ENCODE results near the gene TRAF3. TPM values are rescaled to one million over a fixed set of nuclear protein-coding genes. Genes with fewer than 3 reads are reported as not detected.

The TRAF3 gene
- total and polyA plus RNA-seq, 4 donors: 19.8 to 46.3 (median 41.9) TPM

GRCh38 chr14:102937331-102938175 lies 160.3 kb downstream of the TRAF3 start:
- Histone ChIP-seq H3K36me3 (ENCODE audit: control insufficient read depth, insufficient read depth, low read length) (peaks cover 74% of the 10 kb centered on the region), H3K4me3 (ENCODE audit: low read depth, low read length) (no peak overlapping the region), H3K4me1 (ENCODE audit: control insufficient read depth, insufficient read depth, low read length) (no peaks in the 10 kb centered on the region), H3K9me3 (ENCODE audit: control insufficient read depth, insufficient read depth, low read length) (no peaks in the 10 kb centered on the region), H3K27me3 (ENCODE audit: control insufficient read depth, insufficient read depth, low read length) (no peaks in the 10 kb centered on the region), H3K27ac (ENCODE audit: low read depth, low read length) (no peak overlapping the region)
- WGBS (ENCODE audit: insufficient coverage): 89% methylated on average over 16 of the region's 22 CpGs
- no peak for DNase-seq (ENCODE audit: low read depth in 4 of 6, low spot score in 6 of 6)

DNA sequence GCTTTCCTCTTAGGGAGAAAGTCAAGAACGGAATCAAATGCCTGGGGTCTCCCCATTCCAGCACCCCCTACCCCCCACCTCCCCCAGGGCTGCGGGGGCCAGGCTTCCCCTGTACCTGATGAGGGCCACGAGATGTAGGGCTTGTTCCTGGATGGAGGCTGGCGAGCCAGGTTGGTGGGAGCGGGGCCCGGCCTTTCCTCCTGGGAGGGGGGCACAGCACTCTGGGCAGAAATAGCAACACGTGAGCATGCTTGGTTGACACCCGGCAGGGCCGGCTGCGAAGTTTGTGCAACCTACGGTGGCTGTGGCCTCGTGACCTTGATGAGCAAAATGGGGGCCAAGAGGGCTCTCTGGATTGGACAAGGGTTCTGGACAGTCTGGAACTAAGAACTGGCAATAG lies 160.9 kb downstream of the TRAF3 start:
- no peaks in the 10 kb centered on the region for H3K27me3 ChIP-seq (ENCODE audit: control insufficient read depth, insufficient read depth, low read length)
- no peak overlapping the region for H3K27ac ChIP-seq (ENCODE audit: low read depth, low read length)
- no peak for DNase-seq (ENCODE audit: low read depth in 4 of 6, low spot score in 6 of 6)
- no peak overlapping the region for H3K4me3 ChIP-seq (ENCODE audit: low read depth, low read length)
- H3K9me3 ChIP-seq (ENCODE audit: control insufficient read depth, insufficient read depth, low read length): no peaks in the 10 kb centered on the region
- peaks cover 75% of the 10 kb centered on the region for H3K36me3 ChIP-seq (ENCODE audit: control insufficient read depth, insufficient read depth, low read length)
- WGBS (ENCODE audit: insufficient coverage): 96% methylated on average over 11 of the region's 12 CpGs
- H3K4me1 ChIP-seq (ENCODE audit: control insufficient read depth, insufficient read depth, low read length): no peaks in the 10 kb centered on the region

DNA sequence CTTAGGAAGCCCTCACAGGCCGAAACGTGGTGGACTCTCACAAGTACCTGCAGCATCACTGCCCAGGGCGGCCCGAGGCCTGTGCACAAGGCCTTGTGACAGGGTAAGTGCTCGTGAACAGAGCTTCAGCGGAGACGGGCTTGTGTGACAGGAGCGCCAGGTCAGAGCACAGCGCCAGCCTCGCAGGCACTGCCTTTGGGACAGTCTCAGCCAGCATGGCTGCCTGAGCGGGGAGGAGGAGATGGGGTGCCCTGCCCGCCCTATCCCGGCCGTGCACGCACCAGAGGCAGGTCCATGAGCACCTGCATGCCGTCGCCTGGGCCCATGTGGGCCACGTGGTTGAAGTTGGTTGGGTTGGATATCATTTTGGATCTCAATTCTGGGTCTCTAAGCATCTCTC lies 162.1 kb downstream of the TRAF3 start:
- Histone ChIP-seq H3K9me3 (ENCODE audit: control insufficient read depth, insufficient read depth, low read length) (no peaks in the 10 kb centered on the region), H3K27ac (ENCODE audit: low read depth, low read length) (no peak overlapping the region), H3K36me3 (ENCODE audit: control insufficient read depth, insufficient read depth, low read length) (peaks cover 76% of the 10 kb centered on the region), H3K4me3 (ENCODE audit: low read depth, low read length) (no peak overlapping the region), H3K27me3 (ENCODE audit: control insufficient read depth, insufficient read depth, low read length) (no peaks in the 10 kb centered on the region), H3K4me1 (ENCODE audit: control insufficient read depth, insufficient read depth, low read length) (no peaks in the 10 kb centered on the region)
- DNase-seq (ENCODE audit: low read depth in 4 of 6, low spot score in 6 of 6): no peak
- 93% methylated on average over 17 of the region's 18 CpGs for WGBS (ENCODE audit: insufficient coverage)

DNA sequence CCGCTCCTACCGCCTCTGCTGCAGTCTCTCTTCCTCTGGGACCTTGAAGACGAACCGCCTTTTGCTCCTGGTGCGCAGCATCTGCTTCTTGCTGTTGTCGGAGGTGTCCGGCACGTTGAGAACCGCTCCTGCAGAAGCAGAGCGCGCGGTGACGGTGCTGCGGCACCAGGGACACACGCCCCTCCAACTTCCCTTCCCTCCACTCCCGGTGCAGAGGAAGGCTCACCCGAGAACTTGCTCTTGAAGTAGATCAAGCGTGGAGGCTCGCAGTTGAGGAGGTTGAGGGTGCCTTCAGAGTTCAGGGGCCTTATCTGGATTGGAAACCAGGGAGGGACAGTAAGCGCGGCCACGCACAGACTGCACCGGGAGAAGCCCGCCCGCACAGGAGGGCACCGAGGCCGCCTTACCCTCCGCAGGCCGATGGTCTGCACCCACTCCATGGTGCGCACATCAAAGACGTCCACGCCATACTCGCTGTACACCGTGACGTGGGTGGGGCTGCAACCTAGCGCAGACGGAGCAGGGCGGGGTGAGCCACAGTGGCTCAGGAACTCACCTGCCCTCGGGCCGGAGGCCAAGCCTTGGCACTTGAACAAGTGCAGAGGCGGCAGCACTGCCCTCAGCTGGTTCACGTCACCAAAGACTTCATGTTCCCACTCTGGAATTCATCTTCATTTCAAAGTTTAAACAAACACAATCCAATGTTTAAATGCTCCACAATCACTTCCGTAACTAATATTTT lies 162.7 kb downstream of the TRAF3 start:
- no peak for DNase-seq (ENCODE audit: low read depth in 4 of 6, low spot score in 6 of 6)
- H3K4me3 ChIP-seq (ENCODE audit: low read depth, low read length): no peak overlapping the region
- H3K4me1 ChIP-seq (ENCODE audit: control insufficient read depth, insufficient read depth, low read length): no peaks in the 10 kb centered on the region
- no peaks in the 10 kb centered on the region for H3K27me3 ChIP-seq (ENCODE audit: control insufficient read depth, insufficient read depth, low read length)
- H3K36me3 ChIP-seq (ENCODE audit: control insufficient read depth, insufficient read depth, low read length): peaks cover 82% of the 10 kb centered on the region
- WGBS (ENCODE audit: insufficient coverage): 97% methylated on average over 34 of the region's 43 CpGs
- no peak overlapping the region for H3K27ac ChIP-seq (ENCODE audit: low read depth, low read length)
- no peaks in the 10 kb centered on the region for H3K9me3 ChIP-seq (ENCODE audit: control insufficient read depth, insufficient read depth, low read length)

- H3K4me1 ChIP-seq (ENCODE audit: control insufficient read depth, insufficient read depth, low read length): no peaks in the 10 kb centered on the region
- DNase-seq (ENCODE audit: low read depth in 4 of 6, low spot score in 6 of 6): no peak
- H3K4me3 ChIP-seq (ENCODE audit: low read depth, low read length): no peak overlapping the region
- no peaks in the 10 kb centered on the region for H3K9me3 ChIP-seq (ENCODE audit: control insufficient read depth, insufficient read depth, low read length)
- H3K27me3 ChIP-seq (ENCODE audit: control insufficient read depth, insufficient read depth, low read length): no peaks in the 10 kb centered on the region
- WGBS (ENCODE audit: insufficient coverage): 86% methylated on average over 19 of the region's 19 CpGs
- H3K36me3 ChIP-seq (ENCODE audit: control insufficient read depth, insufficient read depth, low read length): peaks cover 88% of the 10 kb centered on the region
- H3K27ac ChIP-seq (ENCODE audit: low read depth, low read length): no peak overlapping the region
Observed at GRCh38 chr14:102940729-102941362, 163.6 kb downstream of the TRAF3 start.

GRCh38 chr14:102941419-102942011 lies 164.3 kb downstream of the TRAF3 start:
- H3K4me1 ChIP-seq (ENCODE audit: control insufficient read depth, insufficient read depth, low read length): no peaks in the 10 kb centered on the region
- no peak for DNase-seq (ENCODE audit: low read depth in 4 of 6, low spot score in 6 of 6)
- 95% methylated on average over 5 of the region's 10 CpGs for WGBS (ENCODE audit: insufficient coverage)
- H3K27ac ChIP-seq (ENCODE audit: low read depth, low read length): no peak overlapping the region
- H3K4me3 ChIP-seq (ENCODE audit: low read depth, low read length): no peak overlapping the region
- no peaks in the 10 kb centered on the region for H3K9me3 ChIP-seq (ENCODE audit: control insufficient read depth, insufficient read depth, low read length)
- peaks cover 95% of the 10 kb centered on the region for H3K36me3 ChIP-seq (ENCODE audit: control insufficient read depth, insufficient read depth, low read length)
- no peaks in the 10 kb centered on the region for H3K27me3 ChIP-seq (ENCODE audit: control insufficient read depth, insufficient read depth, low read length)

DNA sequence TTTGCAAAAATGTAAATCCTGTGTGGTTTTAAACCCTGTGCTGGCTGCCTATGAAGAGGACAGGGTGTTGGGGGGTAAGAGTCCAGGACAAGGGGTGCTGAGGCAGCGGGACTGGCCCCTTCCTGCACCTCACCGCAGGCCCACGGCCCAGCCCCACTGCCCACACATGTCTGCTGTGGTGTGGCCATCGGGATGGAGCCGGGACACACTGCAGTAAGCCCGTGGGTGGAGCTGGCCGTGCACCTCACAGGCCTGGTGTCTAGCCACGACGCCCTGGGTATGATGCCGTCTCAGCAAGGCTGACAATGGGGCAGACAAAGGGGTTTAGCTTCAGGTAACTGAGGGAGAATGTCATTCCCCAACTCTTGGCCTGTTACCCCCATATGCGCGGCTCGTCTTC lies 164.8 kb downstream of the TRAF3 start:
- Histone ChIP-seq H3K9me3 (ENCODE audit: control insufficient read depth, insufficient read depth, low read length) (no peaks in the 10 kb centered on the region), H3K27me3 (ENCODE audit: control insufficient read depth, insufficient read depth, low read length) (no peaks in the 10 kb centered on the region), H3K4me3 (ENCODE audit: low read depth, low read length) (no peak overlapping the region), H3K36me3 (ENCODE audit: control insufficient read depth, insufficient read depth, low read length) (peaks cover 98% of the 10 kb centered on the region), H3K27ac (ENCODE audit: low read depth, low read length) (no peak overlapping the region), H3K4me1 (ENCODE audit: control insufficient read depth, insufficient read depth, low read length) (no peaks in the 10 kb centered on the region)
- 94% methylated on average over 10 of the region's 13 CpGs for WGBS (ENCODE audit: insufficient coverage)
- DNase-seq (ENCODE audit: low read depth in 4 of 6, low spot score in 6 of 6): no peak

DNA sequence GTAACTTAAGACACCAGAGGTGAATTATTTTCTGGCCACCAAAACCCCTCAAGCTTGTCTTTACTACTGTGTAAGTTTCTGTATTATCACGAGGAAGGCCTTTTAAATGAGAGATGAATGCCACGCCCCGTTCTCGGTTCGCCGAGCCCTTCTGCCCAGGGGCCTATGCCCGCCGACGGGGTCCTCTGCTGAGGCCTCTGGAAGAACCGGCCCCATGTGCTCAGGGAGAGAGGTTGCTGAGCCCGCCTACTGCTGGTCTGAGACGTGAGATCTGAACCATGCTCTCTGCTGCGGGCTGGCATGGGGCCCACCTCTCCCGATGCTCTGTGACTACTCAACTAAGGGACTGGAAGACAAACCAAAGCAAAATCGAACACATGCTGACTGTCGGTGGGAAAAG lies 166.2 kb downstream of the TRAF3 start:
- Histone ChIP-seq H3K27me3 (ENCODE audit: control insufficient read depth, insufficient read depth, low read length) (no peaks in the 10 kb centered on the region), H3K4me3 (ENCODE audit: low read depth, low read length) (no peak overlapping the region), H3K4me1 (ENCODE audit: control insufficient read depth, insufficient read depth, low read length) (no peaks in the 10 kb centered on the region), H3K27ac (ENCODE audit: low read depth, low read length) (no peak overlapping the region), H3K36me3 (ENCODE audit: control insufficient read depth, insufficient read depth, low read length) (peaks cover 94% of the 10 kb centered on the region), H3K9me3 (ENCODE audit: control insufficient read depth, insufficient read depth, low read length) (no peaks in the 10 kb centered on the region)
- DNase-seq (ENCODE audit: low read depth in 4 of 6, low spot score in 6 of 6): no peak
- WGBS (ENCODE audit: insufficient coverage): 88% methylated on average over 14 of the region's 16 CpGs

- H3K4me3 ChIP-seq (ENCODE audit: low read depth, low read length): no peak overlapping the region
- no peak overlapping the region for H3K27ac ChIP-seq (ENCODE audit: low read depth, low read length)
- H3K27me3 ChIP-seq (ENCODE audit: control insufficient read depth, insufficient read depth, low read length): no peaks in the 10 kb centered on the region
- WGBS (ENCODE audit: insufficient coverage): 97% methylated on average over 15 of the region's 15 CpGs
- no peak for DNase-seq (ENCODE audit: low read depth in 4 of 6, low spot score in 6 of 6)
- peaks cover 95% of the 10 kb centered on the region for H3K36me3 ChIP-seq (ENCODE audit: control insufficient read depth, insufficient read depth, low read length)
- peaks cover 4% of the 10 kb centered on the region for H3K4me1 ChIP-seq (ENCODE audit: control insufficient read depth, insufficient read depth, low read length)
- H3K9me3 ChIP-seq (ENCODE audit: control insufficient read depth, insufficient read depth, low read length): no peaks in the 10 kb centered on the region
Observed at GRCh38 chr14:102943979-102944378, 166.7 kb downstream of the TRAF3 start.
